Measurements from ENCODE around the gene AFF3.

DNA sequence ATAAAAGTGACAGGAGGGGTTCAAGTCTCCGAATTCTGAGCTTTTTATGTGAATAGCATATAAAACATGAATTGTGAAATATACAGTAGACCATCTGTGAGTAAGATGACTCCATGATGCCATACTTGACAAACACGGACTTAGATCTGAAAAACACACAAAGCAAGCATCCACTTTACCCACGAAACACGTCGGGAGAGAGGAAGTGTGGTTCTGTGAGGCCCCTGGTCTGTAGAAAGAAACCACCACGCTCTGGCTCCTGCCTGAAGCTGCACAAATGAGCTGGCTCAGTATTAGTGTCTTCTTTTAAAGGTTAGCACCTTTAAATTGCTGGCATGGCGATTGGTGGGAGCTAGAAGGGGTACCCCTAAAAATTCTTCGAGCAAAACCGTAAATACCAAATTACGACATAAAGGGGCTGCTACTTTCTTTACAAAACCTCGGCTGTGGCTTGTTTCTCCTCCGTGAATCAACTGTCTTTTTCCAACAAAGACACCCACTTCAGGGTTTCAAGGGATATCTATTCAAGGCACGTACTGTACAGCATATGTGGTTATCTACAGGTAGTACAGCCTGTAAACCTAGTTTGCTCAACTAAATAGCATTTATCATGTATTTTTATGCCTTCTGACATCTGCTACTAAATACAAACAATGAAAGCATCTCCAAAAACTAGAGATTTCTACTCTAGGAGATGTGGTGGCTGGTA lies 70.9 kb downstream of the AFF3 start:
- TF ChIP-seq, protein P1, sequence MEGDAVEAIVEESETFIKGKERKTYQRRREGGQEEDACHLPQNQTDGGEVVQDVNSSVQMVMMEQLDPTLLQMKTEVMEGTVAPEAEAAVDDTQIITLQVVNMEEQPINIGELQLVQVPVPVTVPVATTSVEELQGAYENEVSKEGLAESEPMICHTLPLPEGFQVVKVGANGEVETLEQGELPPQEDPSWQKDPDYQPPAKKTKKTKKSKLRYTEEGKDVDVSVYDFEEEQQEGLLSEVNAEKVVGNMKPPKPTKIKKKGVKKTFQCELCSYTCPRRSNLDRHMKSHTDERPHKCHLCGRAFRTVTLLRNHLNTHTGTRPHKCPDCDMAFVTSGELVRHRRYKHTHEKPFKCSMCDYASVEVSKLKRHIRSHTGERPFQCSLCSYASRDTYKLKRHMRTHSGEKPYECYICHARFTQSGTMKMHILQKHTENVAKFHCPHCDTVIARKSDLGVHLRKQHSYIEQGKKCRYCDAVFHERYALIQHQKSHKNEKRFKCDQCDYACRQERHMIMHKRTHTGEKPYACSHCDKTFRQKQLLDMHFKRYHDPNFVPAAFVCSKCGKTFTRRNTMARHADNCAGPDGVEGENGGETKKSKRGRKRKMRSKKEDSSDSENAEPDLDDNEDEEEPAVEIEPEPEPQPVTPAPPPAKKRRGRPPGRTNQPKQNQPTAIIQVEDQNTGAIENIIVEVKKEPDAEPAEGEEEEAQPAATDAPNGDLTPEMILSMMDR (conservative IDR thresholded peaks at IDR 0.05; ENCODE audit: low read depth, low read length) = no peak
- TF ChIP-seq EZH2 (IDR thresholded peaks at IDR 0.05; ENCODE audit: borderline replicate concordance, low read depth, low read length, poor library complexity, severe bottlenecking) = no peak

Data from A673 (cell line).